COLO668 (cell line): Measurements from ENCODE around the gene HTR7.
"Not testable (repeated sequence)": the region's sequence is repeated elsewhere in the genome, so short reads cannot be mapped to it uniquely, and the experiment has no call there.

Source experiments
- DNase-seq: peaks from one replicate; lab custom pipeline; 2025; ENCODE audit not compliant: unreplicated experiment; lab: John Stamatoyannopoulos, UW

Gene HTR7

GRCh38 chr10:90857635-90858460 is at the start of gene HTR7:
Gene HTR7, minus strand, starts transcription at chr10:90858039. Its CDS starts 368 bp downstream, at chr10:90857671.
- DNase-seq = peak; percentile 61

- DNase-seq = no peak
Observed at GRCh38 chr10:90906596-90906995, 48.8 kb upstream of the HTR7 start.

- no peak for DNase-seq
Observed at GRCh38 chr10:90905925-90906324, 48.1 kb upstream of the HTR7 start.

- DNase-seq = not testable (repeated sequence)
Observed at GRCh38 chr10:90896916-90897315, 39.1 kb upstream of the HTR7 start.

GRCh38 chr10:90893190-90893589 is 35.4 kb upstream of the HTR7 start:
- no peak for DNase-seq

- no peak for DNase-seq
Observed at GRCh38 chr10:90890347-90890746, 32.5 kb upstream of the HTR7 start.

- no peak for DNase-seq
Observed at GRCh38 chr10:90889636-90890035, 31.8 kb upstream of the HTR7 start.

GRCh38 chr10:90888387-90888786 is 30.5 kb upstream of the HTR7 start:
- no peak for DNase-seq

GRCh38 chr10:90887555-90887954 is 29.7 kb upstream of the HTR7 start:
- DNase-seq = no peak

GRCh38 chr10:90885176-90885575 is 27.3 kb upstream of the HTR7 start:
- DNase-seq = no peak

GRCh38 chr10:90884431-90884830 is 26.6 kb upstream of the HTR7 start:
- DNase-seq = no peak

GRCh38 chr10:90880059-90880719 is 22.4 kb upstream of the HTR7 start:
- DNase-seq = not testable (repeated sequence)

GRCh38 chr10:90879062-90879461 is 21.2 kb upstream of the HTR7 start:
- no peak for DNase-seq

- no peak for DNase-seq
Observed at GRCh38 chr10:90872648-90873020, 14.8 kb upstream of the HTR7 start.

GRCh38 chr10:90871766-90872647 is 14.2 kb upstream of the HTR7 start, which contains the start of gene RPP30:
Gene RPP30, plus strand, starts transcription at chr10:90871974. Its CDS starts 13 bp downstream, at chr10:90871987.
- DNase-seq = peak; percentile 73

GRCh38 chr10:90871279-90871765 is 13.5 kb upstream of the HTR7 start:
- DNase-seq = no peak

GRCh38 chr10:90866050-90866598 is 8.3 kb upstream of the HTR7 start:
- no peak for DNase-seq

GRCh38 chr10:90865401-90865800 is 7.6 kb upstream of the HTR7 start:
- no peak for DNase-seq

- DNase-seq = no peak
Observed at GRCh38 chr10:90862908-90863514, 5.2 kb upstream of the HTR7 start.

GRCh38 chr10:90860790-90861189 is 3.0 kb upstream of the HTR7 start:
- no peak for DNase-seq
